ENCODE measurements around the gene ADORA1.

The ADORA1 gene

DNA sequence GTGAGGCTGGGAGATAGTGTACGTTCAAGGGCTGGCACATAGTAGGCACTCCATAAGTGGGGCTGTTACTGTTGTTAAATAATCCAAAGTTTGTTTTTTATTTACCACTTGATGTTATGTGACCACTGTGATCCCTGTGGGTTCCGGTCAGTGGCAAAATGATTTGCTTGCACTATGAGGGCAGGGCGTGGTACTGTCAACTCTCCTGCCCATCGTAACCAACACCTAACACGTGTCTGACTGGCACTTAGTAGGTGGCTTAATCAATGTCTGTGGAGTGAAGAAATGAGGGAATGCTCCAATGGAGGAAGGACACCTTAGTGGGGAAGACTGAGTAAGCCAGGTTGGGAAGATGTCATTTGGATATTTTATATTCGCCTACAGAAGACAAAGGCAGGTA is 14.6 kb downstream of the ADORA1 start:
- H3K4me3 ChIP-seq (ENCODE audit: low read depth, low read length), result no peak overlapping the region
- TF ChIP-seq, protein P1, sequence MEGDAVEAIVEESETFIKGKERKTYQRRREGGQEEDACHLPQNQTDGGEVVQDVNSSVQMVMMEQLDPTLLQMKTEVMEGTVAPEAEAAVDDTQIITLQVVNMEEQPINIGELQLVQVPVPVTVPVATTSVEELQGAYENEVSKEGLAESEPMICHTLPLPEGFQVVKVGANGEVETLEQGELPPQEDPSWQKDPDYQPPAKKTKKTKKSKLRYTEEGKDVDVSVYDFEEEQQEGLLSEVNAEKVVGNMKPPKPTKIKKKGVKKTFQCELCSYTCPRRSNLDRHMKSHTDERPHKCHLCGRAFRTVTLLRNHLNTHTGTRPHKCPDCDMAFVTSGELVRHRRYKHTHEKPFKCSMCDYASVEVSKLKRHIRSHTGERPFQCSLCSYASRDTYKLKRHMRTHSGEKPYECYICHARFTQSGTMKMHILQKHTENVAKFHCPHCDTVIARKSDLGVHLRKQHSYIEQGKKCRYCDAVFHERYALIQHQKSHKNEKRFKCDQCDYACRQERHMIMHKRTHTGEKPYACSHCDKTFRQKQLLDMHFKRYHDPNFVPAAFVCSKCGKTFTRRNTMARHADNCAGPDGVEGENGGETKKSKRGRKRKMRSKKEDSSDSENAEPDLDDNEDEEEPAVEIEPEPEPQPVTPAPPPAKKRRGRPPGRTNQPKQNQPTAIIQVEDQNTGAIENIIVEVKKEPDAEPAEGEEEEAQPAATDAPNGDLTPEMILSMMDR (IDR thresholded peaks at IDR 0.05; ENCODE audit: low read depth, low read length, missing control alignments), result no peak
- no peak for DNase-seq (ENCODE audit: low read depth)

DNA sequence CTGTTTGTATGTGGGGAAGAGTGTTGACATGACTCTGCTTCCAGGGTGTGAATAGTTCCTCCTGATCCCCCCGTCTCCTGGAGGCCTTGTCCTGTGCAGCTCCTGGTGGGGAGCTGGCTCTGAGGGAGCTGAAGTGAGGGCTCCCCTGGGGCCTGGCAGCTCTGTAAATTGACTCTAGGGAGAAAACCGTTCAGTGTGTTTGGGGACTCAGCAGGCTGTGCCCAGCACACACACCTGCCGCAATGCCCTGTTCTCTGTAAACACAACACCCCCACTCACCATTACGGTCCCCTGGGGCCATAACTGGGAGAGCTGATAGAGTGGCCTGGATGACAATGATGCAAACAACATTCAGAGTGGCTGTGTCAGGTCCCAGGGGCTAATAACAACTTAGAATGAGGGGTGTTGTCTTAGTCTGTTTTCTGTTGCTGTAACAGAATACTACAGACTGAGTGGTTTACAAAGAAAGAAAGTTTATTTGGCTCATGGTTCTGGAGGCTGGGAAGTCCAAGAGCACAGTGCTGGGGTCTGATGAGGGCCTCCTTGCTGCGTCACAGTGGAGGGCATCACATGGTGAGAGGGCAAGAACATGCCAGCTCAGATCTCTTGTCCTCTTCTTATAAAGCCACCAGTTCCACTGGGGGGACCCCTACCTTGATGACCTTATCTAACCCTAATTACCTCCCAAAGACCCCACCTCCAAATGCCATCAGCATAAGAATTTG is 15.3 kb downstream of the ADORA1 start:
- DNase-seq (ENCODE audit: low read depth), result no peak

DNA sequence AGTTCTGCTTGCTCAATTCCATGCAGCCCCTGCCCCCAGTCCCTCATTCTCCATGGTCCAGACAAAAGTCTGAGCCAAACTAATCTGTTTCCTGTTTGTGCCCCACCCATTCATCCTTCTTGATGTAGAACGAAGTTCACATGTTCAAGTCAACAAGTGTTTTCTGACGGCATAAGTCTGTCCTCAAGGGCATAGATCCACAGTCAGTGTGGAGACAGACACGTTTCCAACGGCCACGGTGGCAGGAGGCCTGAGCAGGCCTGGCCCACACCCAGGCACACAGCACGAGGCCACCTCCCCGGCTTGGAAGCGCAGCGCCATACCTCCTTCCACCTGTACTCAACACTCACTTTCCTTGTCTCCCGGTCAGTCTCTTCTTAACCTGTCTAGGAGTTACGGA is 16.1 kb downstream of the ADORA1 start:
- TF ChIP-seq, protein P1 (IDR thresholded peaks at IDR 0.05; ENCODE audit: low read depth, low read length, missing control alignments), result no peak
- no peak overlapping the region for H3K4me3 ChIP-seq (ENCODE audit: low read depth, low read length)
- DNase-seq (ENCODE audit: low read depth), result no peak

More for the DNA sequence above, 15.3 kb downstream of the ADORA1 start:
- TF ChIP-seq, protein P1 (IDR thresholded peaks at IDR 0.05; ENCODE audit: low read depth, low read length, missing control alignments), result no peak
- H3K4me3 ChIP-seq (ENCODE audit: low read depth, low read length), result no peak overlapping the region

DNA sequence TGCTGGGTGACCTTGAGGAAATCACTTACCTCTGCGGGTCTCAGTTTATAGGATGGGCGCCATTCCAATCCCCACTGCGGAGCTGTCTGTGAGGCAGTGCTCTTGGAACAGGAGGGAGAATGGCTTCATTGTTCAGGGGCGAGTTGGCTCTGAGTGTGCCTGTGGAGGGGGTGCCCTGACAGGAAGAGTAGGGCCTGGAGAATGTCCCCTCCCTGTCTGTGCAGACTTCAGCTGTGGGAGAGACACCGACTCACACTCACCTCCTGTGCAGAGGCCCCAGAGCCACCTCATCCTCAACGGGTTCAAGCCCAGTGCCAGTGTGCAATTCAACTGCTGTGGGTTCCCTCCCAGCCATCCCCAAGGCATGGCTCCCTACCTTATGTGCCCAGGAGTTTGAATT is 17.1 kb downstream of the ADORA1 start:
- no peak for DNase-seq (ENCODE audit: low read depth)
- no peak overlapping the region for H3K4me3 ChIP-seq (ENCODE audit: low read depth, low read length)
- TF ChIP-seq, protein P1 (IDR thresholded peaks at IDR 0.05; ENCODE audit: low read depth, low read length, missing control alignments), result no peak

DNA sequence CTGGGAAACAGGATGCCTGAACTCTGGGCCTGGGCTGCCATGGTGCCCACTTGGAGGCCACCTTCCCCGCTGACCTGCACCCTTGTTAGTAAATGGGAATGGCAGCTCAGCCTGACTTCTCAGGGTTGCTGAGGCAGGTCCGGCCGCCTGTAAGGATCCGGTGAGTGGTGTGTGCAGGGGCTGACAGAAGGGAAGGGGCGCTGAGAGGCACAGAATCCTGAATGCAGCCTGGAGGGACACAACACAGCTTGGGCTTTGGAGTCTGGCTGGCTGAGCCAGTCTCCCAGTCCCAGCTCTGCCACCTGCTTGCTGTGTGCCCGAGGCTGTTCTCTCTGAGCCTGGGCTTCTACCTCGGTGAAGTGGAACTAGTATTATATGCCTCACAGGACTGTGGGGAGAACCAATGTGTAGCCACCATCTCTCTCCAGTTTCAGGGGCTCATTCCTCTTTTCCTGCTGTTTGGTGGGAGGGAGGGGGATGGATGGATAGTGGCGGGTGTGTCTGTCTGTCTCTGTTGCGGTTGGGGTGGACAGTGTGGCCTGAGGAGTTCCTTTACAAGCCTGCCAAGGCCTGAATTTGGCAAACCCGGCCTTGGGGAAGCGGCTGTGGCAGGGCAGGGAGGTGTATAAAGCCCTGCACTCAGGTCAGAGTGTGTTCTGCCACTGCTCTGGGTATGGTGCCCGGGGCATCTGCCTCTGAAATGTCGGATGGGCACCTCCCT is 18.0 kb downstream of the ADORA1 start:
- TF ChIP-seq, protein P1 (IDR thresholded peaks at IDR 0.05; ENCODE audit: low read depth, low read length, missing control alignments), result no peak
- no peak overlapping the region for H3K4me3 ChIP-seq (ENCODE audit: low read depth, low read length)
- no peak for DNase-seq (ENCODE audit: low read depth)

DNA sequence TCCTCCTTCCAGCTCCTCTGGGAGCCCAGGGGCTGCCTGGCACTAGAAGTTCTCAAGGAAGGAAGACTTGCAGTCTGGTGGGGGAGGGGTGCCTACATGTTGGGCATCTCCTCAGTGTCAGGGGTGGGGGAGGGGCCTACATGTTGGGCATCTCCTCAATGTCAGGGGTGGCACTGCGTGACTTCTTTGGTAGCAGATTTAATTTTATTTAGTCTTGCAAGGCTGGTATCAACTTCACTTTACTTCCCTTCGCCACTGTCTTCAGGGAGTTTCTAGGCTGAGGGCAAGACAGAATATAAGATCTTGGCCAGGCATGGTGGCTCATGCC is 18.5 kb downstream of the ADORA1 start:
- H3K4me3 ChIP-seq (ENCODE audit: low read depth, low read length), result no peak overlapping the region
- no peak for DNase-seq (ENCODE audit: low read depth)
- TF ChIP-seq, protein P1 (IDR thresholded peaks at IDR 0.05; ENCODE audit: low read depth, low read length, missing control alignments), result no peak
